A673 (cell line): ENCODE data around the gene ZNF624.

Source experiments
- CTCF ChIP-seq: fragments of 300-800, 200-600 bp; sonication (generic); conservative IDR thresholded peaks from 2 replicates; pipeline ENCODE4 v1.5.1; 2017; ENCODE audit warnings: low read depth, mild to moderate bottlenecking, antibody characterized with exemption, low read length, moderate library complexity, mixed read lengths
- EZH2 ChIP-seq: fragments of 200-600 bp; sonication (generic); IDR thresholded peaks from 2 replicates; pipeline ENCODE4 v1.6.1; 2017; ENCODE audit warnings: borderline replicate concordance, low read depth, mild to moderate bottlenecking, mixed read lengths, antibody characterized with exemption, low read length; ENCODE audit not compliant: poor library complexity, severe bottlenecking

- TF ChIP-seq CTCF (no peak), EZH2 (no peak)
Observed at GRCh38 chr17:16623282-16623681, 30.4 kb downstream of the ZNF624 start.
